Fibroblast of villous mesenchyme (primary cell): ENCODE measurements around the gene SPNS3. TPM values are rescaled to one million over a fixed set of nuclear protein-coding genes. Genes with fewer than 3 reads are reported as not detected.
A peak's percentile ranks its signal among the peaks of the same experiment; 100 is the strongest.

Experiments
- DNase-seq: peaks from one replicate; pipeline ENCODE4 v3.0.0-alpha.2; 2010; ENCODE audit warnings: low read depth
- H3K4me3 ChIP-seq: 2 replicates; pipeline ENCODE4 v1.5.1; 2011; ENCODE audit warnings: low read depth, mild to moderate bottlenecking, low read length
- total RNA-seq: library from RNA; depleted of rRNA; stranded (reverse); fragments of >200 nt; gene quantifications from 2 replicates; pipeline ENCODE4 v1.2.3, GENCODE V29; 2012
- TF ChIP-seq, protein P1 (sequence below): IDR thresholded peaks from 2 replicates; pipeline ENCODE4 v1.5.1; 2012; ENCODE audit warnings: low read depth, mild to moderate bottlenecking, low read length; ENCODE audit not compliant: insufficient read depth

SPNS3 gene
- total RNA-seq, 1 donor: not detected

DNA sequence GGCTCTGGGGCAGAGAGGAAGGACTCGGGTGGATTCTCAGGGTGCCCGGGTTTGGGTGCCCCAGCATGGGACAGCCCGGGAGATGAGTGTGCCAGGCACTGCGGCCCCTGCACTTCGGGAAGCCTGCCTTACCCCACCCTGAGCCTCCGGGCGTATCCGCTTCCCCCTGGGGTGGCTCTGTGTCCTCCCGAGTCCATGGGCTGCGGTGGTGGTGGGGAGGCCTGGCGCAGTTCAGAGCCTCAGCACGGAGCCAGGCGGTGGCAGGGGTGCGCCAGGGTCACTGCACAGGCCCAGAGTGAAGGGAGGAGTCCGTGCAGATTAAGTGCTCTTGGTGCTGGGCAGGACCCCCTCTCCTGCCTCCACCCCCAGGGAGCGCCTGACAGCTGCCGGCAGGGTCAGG, 100.8 kb downstream of the SPNS3 start:
- TF ChIP-seq, protein P1, sequence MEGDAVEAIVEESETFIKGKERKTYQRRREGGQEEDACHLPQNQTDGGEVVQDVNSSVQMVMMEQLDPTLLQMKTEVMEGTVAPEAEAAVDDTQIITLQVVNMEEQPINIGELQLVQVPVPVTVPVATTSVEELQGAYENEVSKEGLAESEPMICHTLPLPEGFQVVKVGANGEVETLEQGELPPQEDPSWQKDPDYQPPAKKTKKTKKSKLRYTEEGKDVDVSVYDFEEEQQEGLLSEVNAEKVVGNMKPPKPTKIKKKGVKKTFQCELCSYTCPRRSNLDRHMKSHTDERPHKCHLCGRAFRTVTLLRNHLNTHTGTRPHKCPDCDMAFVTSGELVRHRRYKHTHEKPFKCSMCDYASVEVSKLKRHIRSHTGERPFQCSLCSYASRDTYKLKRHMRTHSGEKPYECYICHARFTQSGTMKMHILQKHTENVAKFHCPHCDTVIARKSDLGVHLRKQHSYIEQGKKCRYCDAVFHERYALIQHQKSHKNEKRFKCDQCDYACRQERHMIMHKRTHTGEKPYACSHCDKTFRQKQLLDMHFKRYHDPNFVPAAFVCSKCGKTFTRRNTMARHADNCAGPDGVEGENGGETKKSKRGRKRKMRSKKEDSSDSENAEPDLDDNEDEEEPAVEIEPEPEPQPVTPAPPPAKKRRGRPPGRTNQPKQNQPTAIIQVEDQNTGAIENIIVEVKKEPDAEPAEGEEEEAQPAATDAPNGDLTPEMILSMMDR: no peak
- no peak overlapping the region for H3K4me3 ChIP-seq
- DNase-seq: no peak

DNA sequence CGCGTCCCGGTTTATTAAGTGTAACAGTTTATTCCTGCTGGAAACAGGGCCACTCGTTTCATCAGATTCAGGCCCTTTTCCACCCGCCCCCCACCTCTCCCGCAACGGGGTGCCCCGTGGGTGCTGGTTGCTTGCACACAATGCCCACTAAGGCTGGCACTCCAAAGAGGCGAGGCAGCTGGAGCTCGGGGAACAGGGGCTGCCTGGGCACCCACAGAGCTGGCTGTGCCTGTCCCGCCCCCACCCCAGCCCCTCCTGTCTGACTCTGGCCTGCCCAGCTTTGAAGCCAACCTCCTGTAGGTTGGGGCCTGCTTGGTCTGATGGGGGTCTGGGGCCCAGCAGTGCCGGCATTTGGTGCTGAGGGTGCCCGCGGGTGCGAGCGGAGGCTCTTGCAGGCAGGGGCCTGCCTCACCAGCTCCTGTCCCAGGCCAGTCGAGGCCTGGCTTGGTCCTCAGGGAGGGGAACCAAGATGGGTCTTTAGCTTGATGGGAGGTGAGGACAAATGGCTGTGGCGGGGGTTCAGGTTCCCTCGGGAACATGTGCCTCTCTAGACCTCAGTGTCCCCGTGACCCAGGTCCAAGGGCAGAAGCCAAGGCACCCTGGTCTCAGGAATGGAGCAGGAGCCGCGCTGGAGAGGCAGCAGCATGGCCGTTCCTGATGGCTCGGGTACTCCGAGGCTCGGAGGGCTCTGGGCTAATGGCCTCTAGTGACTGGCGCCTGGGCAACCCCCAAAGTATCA, 101.4 kb downstream of the SPNS3 start:
- DNase-seq: no peak
- H3K4me3 ChIP-seq: no peak overlapping the region
- TF ChIP-seq, protein P1: no peak

DNA sequence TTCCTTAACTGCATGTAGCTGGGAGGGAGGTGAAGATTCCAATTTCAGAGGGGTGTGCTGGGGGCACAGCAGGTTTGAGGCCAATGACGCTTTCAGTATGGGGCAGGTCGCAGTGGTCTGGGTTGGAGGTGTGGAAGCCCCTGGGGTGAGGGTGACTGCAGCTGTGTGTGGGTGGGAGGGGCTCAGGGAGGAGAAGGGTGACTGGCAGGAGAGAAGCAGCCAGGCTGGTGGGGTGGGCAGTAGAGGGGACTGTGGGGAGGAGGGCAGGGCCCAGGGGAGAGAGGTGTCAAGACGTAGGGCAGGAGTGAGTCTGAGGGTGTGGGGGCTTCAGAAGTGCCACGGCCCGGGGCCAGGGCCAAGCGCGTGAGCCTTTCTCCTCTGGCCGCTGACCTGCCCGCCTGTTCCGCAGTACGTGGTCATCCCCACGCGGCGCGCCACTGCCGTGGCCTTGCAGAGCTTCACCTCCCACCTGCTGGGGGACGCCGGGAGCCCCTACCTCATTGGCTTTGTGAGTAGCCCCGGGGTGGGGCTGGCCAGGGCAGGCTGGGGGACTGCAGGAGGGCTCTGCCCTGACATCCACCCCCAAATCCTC, 102.0 kb downstream of the SPNS3 start:
- DNase-seq: no peak
- no peak overlapping the region for H3K4me3 ChIP-seq
- TF ChIP-seq, protein P1: no peak

DNA sequence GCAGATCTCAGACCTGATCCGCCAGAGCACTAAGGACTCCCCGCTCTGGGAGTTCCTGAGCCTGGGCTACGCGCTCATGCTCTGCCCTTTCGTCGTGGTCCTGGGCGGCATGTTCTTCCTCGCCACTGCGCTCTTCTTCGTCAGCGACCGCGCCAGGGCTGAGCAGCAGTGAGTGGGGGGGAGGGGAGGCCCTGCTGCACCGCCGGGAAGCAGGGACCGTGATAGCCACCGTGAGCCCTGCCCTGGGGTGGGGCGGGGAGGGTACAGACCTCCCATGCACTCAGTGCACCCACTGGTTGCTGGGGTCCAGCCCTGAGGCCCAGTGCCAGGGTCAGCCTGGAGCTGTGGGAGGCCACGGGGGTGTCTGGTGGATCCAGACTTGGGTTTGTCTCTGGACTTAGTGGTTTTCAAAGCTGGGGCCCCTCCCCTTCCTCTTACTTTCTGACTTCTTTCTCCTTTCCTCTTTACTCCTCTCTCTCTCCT, 102.6 kb downstream of the SPNS3 start:
- peak overlapping the region; percentile 9 for H3K4me3 ChIP-seq
- peak; percentile 18 for DNase-seq
- TF ChIP-seq, protein P1: no peak

DNA sequence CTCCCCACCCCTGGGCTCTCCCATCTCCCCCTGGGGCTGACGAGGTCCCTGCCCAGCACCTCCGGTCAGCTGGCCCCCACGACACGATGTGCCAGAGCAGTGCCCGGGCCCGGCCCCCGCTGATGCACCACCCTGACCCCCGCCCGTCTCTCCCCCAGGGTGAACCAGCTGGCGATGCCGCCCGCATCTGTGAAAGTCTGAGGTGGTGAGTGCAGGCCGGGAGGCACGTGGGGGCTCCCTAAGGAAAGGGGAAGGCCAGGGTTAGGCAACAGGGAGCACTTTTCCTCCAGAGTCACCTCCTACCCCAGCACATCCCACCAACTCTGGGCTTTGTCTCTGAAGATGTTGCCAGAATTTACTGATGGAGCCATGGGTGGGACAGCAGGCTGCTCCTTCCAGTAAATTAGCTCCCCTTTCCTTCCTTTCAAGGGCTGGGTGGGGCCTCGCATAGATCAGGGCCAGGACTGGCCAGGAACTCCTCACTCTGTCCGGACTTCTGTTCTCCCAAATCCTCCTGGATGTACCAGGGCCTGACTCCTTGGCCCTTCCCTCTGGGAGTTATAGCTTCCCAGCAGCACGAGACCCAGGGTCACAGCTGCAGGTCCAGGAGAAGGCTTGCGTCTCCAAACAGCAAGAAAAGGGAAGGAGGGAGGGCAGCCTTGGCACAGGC, 103.1 kb downstream of the SPNS3 start:
- TF ChIP-seq, protein P1: no peak
- DNase-seq: peak; percentile 48

More for the DNA sequence above, 103.1 kb downstream of the SPNS3 start:
- H3K4me3 ChIP-seq: no peak overlapping the region

Other genes with a start within 250 kb of the SPNS3 start
- 48.3 and 58.7 TPM in 2 replicates for gene ANKFY1, start 170.0 kb upstream of the SPNS3 start, total RNA-seq
- 37.7 and 45.3 TPM in 2 replicates for gene UBE2G1, start 67.3 kb upstream of the SPNS3 start, total RNA-seq
- under 0.01 and 0.43 TPM in 2 replicates for gene SPNS2, start 64.9 kb downstream of the SPNS3 start, total RNA-seq
- 61.7 and 71.2 TPM in 2 replicates for gene MYBBP1A, start 121.4 kb downstream of the SPNS3 start, total RNA-seq
- not detected in 2 replicates for gene GGT6, start 126.6 kb downstream of the SPNS3 start, total RNA-seq
- not detected in 2 replicates for gene SMTNL2, start 150.6 kb downstream of the SPNS3 start, total RNA-seq
- not detected in 2 replicates for gene ALOX15, start 207.7 kb downstream of the SPNS3 start, total RNA-seq